GM03348 (cell line): ENCODE measurements around the gene SH3GLB1.
A peak's percentile ranks its signal among the peaks of the same experiment; 100 is the strongest.

Experiments used
- DNase-seq: peaks from one replicate; pipeline ENCODE4 v3.0.0; 2012; ENCODE audit warnings: low spot score

SH3GLB1 gene

DNA sequence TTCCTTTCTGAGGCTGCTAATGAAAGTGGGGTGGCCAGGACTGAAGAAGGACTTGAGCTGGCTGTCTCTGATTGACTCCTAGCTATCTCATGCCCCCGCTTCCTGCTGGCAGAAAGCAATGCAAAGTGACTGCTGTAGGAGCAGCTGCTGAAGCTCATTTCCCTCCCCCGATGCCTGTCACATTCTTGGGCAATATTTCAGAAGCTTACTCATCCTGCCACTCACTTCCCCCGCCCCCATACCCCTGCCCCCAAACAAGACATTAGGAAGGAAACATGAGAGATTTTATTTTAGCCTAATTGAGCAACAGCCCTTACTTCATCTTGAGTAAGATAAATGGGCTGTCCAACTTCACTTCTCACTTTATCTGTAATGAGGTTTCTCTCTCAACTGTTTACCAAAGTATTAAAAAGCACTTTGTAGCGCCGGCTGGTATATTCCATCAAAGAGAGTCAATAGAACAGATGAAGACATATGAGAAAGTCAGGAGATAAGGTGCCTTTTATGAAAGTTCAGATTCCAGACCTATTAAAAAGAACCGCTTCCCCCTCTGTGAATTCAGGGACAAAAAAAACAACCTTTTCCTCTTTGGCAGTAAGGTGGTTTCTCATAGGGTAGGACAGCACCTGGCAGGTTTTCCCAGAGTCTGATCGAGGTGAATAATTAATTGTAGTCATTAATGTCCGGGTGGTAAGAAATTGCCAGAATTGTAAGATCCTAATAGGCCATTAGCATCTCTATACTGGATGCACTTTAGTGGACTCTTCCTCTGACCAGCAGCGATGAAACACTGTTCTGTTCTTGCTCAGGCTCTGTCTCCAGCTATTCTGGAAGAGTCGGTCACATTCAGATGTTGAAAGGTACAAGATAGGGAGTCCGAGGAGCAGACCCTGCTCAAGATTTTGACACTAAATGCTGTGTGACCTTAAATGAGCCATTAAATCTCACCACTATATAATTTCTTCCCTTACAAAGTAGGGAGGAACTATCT lies 70.2 kb downstream of the SH3GLB1 start:
- DNase-seq: peak; percentile 72

DNA sequence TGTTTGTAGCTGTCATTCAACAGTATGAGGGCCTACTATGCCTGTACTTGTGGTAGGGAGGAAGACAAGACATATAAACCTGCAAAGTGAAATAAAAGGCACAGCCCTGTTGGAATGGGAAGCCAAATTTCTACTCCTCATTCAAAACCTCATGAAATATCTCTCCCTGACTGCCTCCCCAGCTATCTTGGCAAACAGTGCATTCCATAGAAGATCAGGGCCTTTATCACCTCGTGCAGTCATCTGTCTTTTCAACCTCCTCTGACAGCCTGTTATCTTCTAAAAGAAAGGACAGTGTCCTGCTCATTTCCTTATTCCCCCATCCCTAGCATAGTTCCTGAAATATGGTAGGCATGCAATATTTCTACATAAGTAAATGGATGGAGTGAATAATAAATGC lies 71.0 kb downstream of the SH3GLB1 start:
- no peak for DNase-seq

DNA sequence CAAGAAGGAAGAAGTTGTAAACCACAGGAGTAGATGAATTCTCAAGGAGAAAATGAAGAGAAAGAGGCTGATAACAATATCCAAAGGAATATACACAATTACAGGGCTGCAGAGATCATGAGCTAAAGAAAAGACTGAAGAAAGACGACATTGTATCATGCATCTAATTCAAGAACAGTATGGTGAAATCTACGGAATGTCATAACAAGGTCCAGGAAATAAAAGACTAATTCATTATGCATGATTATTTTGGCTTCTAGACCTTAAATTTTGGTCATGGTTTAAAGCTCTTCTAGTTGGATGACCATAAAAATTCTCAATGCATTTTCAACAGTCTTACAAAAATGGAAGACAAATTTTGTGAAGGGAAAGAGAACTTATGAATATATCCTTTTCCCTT lies 71.7 kb downstream of the SH3GLB1 start:
- DNase-seq: no peak

DNA sequence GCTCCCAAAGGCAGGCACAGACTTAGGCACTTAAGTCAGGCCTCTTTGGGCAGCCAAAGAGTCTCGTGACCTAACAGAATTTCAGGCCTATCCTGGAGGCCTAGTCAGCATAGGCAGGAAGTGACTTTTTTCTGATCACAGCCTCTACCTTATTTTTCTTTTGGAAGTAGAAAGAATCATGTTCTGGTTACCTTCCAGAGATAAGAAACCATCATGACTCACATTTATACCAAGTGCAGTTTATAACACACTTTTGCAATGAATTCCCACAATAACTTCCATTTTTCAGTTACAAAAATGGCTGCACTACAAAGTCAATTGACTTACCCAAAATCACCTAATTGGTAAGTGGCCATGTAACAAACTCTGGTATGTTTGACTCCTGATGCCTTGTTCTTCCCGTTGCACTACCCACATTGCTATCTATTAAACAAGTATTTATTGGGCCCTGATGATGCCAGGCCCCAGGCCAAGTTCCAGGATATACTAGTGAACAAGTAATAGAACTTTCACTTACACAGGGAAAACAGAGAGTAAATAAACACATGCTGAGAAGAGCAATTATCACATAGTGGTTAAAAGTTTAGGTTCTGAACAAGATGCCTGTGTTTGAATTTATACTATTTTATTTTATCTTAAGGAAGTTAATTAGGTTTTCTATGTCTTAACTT lies 74.3 kb downstream of the SH3GLB1 start:
- DNase-seq: no peak

DNA sequence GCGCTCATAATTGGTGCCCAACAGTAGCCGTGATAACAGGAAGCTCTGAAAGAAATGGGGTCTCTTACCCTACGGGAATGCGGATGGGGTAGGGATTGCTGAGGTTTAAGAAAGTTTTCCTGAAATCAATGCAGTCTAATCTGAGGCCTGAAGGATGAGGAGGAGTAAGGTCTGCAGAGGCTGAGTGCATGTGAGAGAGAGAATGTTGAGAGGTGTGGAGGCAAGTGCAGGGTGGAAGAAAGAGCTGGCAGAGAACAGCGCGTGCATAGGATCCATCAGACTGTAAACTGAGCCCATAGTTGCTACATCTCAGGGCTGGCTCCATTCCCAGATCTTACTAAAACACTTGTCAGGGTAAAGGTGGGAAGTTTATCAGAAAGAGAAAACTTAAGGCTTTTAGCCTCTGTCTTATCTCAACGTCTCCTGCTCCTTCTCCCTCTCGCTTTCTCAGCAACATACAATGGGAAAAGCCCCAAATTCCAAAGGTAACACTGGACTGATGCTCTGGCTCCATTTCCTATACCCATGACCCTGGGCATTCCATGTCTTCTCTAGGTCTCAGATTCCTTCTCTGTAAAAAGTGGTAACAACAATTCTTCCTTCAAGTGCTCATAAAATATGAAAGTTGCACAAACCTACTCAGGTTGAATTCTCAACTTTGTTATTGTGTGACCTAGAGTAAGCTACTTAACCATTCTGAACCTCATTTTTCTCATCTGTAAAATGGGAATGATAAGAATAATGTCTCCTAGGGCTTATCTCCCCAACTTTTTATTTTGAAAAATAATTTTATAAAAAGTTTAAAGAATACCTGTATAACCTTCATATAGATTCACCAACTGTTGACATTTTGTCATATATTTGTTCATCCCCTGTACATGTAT lies 75.2 kb downstream of the SH3GLB1 start:
- no peak for DNase-seq

DNA sequence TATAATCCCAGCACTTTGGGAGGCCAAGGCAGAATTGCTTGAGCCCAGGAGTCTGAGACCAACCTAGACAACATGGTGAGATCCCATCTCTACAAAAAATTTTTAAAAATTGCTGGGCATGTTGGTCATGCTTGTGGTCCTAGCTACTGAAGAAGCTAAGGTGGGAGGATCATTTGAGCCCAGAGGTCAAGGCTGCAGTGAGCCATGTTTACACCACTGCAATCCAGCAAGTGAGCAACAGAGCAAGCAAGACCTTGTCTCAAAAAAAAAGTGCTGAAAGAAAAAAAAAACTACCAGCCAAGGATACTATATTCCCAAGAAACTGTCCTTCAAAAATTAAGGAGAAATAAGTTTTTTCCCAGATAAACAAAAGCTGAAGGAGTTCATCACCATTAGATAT lies 78.1 kb downstream of the SH3GLB1 start:
- no peak for DNase-seq

DNA sequence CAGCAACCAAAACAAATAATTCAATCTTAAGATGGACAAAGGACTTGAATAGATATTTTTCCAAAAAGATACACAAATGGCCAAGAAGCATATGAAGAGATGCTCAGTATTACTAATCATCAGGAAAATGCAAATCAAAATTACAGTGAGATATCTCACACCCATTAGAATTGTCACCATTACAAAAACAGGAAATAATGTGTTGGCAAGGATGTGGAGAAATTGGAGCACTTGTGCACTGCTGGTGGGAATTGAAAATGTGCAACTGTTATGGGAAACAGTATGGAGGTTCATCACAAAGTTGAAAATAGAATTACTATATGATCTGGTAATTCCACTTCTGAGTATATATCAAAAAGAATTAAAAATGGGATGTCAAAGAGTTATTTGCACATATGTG lies 83.2 kb downstream of the SH3GLB1 start:
- DNase-seq: no peak

DNA sequence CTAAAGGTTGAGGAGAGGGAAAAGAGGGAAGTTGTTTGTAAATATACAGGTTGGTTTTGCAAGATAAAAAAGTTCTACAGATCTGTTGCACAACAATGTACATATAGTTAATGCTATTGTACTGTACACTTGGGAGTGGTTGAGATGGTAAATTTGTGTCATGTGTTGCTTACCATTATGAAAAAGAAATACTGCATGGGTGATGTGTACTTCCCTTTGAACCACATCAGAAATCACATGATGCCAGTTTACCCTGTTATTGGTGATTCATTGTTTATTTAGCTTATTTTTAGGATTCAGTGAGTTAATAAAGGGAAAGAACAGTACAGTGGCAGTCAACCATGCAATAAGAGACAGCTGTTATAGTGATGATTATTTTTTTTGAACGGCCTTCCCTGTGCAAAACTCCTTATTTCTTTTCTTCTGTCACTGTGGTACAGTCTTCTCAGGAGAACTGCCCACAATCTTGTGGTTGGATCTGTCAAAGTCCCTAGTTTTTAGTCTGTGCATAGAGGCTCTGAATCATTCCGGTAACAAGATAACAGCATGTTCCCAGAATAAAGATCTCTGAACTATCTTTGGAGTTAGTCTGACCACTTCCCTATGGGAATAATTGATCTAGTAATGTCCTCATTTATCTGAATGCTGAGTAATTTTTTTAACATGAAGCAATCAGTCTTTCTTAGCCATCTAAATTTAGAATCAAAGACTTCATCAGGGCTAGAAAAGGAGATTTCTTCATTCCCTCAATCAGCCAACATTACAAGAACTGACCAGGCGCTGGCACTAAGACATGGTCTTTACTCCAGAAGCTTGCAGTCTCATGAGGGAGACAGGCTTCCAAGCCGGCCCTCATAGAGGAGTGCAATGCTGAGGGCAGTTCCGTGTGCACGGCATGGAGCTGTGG lies 84.2 kb downstream of the SH3GLB1 start:
- peak; percentile 38 for DNase-seq

DNA sequence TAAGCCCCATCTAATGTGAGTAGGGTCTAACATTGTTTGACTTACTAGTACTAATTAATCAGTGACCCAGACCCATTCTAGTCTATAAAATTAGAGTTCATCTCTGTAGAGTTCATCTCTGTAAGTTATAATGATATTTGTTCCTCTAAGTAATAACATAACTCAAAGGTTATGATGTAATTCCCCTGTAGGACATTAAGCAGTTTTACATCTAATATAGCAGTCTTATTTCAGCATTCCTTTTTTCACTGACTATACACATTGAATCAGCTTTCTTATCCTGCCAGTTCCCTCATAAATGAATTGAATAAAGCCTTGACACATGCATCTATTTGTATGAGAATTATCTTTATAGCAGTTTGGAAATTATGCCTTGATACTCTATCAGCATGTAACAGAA lies 90.9 kb downstream of the SH3GLB1 start:
- DNase-seq: no peak
